Endothelial cell of umbilical vein (primary cell): ENCODE measurements around the gene TNPO3. TPM values are rescaled to one million over a fixed set of nuclear protein-coding genes. Genes with fewer than 3 reads are reported as not detected.

ENCODE experiments used
- BruUV-seq: library from RNA; stranded (reverse); fragments of 400-500 nt; replicated peaks from 2 replicates; lab custom pipeline; 2021; lab: Mats Ljungman, UMichigan
- CTCF ChIA-PET: fragments of 300-600, 350-600 bp; sonication (Branson Sonifier 250); formaldehyde crosslinking; loops from one replicate; lab custom pipeline; 2021; ENCODE audit warnings: antibody characterized with exemption, inconsistent platforms; lab: Charles Lee
- POLR2A ChIA-PET: fragments of 300-600, 350-600 bp; sonication (Branson Sonifier 250); formaldehyde crosslinking; loops from one replicate; lab custom pipeline; 2021; ENCODE audit warnings: antibody characterized with exemption, inconsistent platforms; lab: Charles Lee
- DNase-seq: peaks from one replicate; pipeline ENCODE4 v3.0.0-alpha.2; 2011; ENCODE audit warnings: low read depth, low spot score
- FAIRE-seq: peaks from 2 replicates; lab custom pipeline; 2011; peaks lifted over from hg19 to GRCh38; lab: Jason Lieb, UNC
- H2AFZ ChIP-seq: 2 replicates; pipeline ENCODE4 v1.6.0; 2012; ENCODE audit warnings: low read depth, low read length, control low read depth, inconsistent platforms
- H3K27ac ChIP-seq: 2 replicates; pipeline ENCODE4 v1.5.1; 2011; ENCODE audit warnings: low read depth, mild to moderate bottlenecking, control low read depth, low read length, moderate library complexity; ENCODE audit not compliant: insufficient read depth
- H3K27me3 ChIP-seq, 2 experiments: 2 replicates each; pipeline versions ENCODE4 v1.6.0 to v1.6.1; 2011; ENCODE audit warnings: low read length in 2 of 2, mixed read lengths in 1 of 2; ENCODE audit not compliant: control insufficient read depth in 2 of 2, insufficient read depth in 2 of 2
- H3K36me3 ChIP-seq, 2 experiments: 2 replicates in 1 of 2; 3 replicates in 1 of 2; pipeline ENCODE4 v1.5.1; 2011; ENCODE audit warnings: low read length in 2 of 2, mild to moderate bottlenecking in 1 of 2, moderate library complexity in 1 of 2; ENCODE audit not compliant: control insufficient read depth in 2 of 2, insufficient read depth in 2 of 2; ENCODE audit errors: extremely low read depth in 1 of 2
- H3K4me1 ChIP-seq: 3 replicates; pipeline ENCODE4 v1.5.1; 2011; ENCODE audit warnings: mild to moderate bottlenecking, low read length; ENCODE audit not compliant: control insufficient read depth, insufficient read depth; ENCODE audit errors: extremely low read depth
- H3K4me2 ChIP-seq: 2 replicates; pipeline ENCODE4 v1.6.1; 2011; ENCODE audit warnings: low read length, control low read depth, mixed read lengths; ENCODE audit not compliant: insufficient read depth
- H3K4me3 ChIP-seq, 3 experiments: fragments of 200-600 bp in 1 of 3; sonication (generic), shearing (Covaris generic) in 1 of 3; replicated peaks in 1 of 3; 2 replicates each; pipeline ENCODE4 v1.5.1; 2011 to 2016; ENCODE audit warnings: control low read depth in 3 of 3, low read length in 3 of 3, mild to moderate bottlenecking in 2 of 3, inconsistent platforms in 1 of 3, low read depth in 1 of 3, moderate library complexity in 1 of 3; ENCODE audit not compliant: insufficient read depth in 1 of 3
- H3K79me2 ChIP-seq: 2 replicates; pipeline ENCODE4 v1.6.0; 2012; ENCODE audit warnings: low read length, inconsistent platforms; ENCODE audit not compliant: control insufficient read depth, insufficient read depth
- H3K9ac ChIP-seq: replicated peaks from 2 replicates; pipeline ENCODE3; 2011; ENCODE audit warnings: low read length, control low read depth; ENCODE audit not compliant: insufficient read depth; ENCODE audit errors: extremely low read depth
- H3K9me1 ChIP-seq: replicated peaks from 3 replicates; pipeline ENCODE4 v1.6.0; 2011; ENCODE audit warnings: mild to moderate bottlenecking, low read length; ENCODE audit not compliant: control insufficient read depth, insufficient read depth; ENCODE audit errors: extremely low read depth
- H3K9me3 ChIP-seq: replicated peaks from 2 replicates; pipeline ENCODE4 v1.5.1; 2012; ENCODE audit warnings: low read length, inconsistent platforms; ENCODE audit not compliant: control insufficient read depth, insufficient read depth
- H4K20me1 ChIP-seq: replicated peaks from 2 replicates; pipeline ENCODE3; 2011; ENCODE audit warnings: mild to moderate bottlenecking, low read length; ENCODE audit not compliant: control insufficient read depth, insufficient read depth; ENCODE audit errors: extremely low read depth
- EZH2 ChIP-seq: IDR thresholded peaks from 2 replicates; pipeline ENCODE4 v1.6.1; 2012; ENCODE audit warnings: borderline replicate concordance, low read depth, mild to moderate bottlenecking, moderate library complexity, low read length, inconsistent platforms; ENCODE audit not compliant: severe bottlenecking
- FOS ChIP-seq: IDR thresholded peaks from 2 replicates; pipeline ENCODE4 v1.6.1; 2011; ENCODE audit warnings: mild to moderate bottlenecking, low read length, moderate library complexity, borderline replicate concordance; ENCODE audit not compliant: insufficient read depth
- GATA2 ChIP-seq: IDR thresholded peaks from 2 replicates; pipeline ENCODE4 v1.7.0; 2011; ENCODE audit warnings: low read depth, mild to moderate bottlenecking, moderate library complexity, mixed read lengths, low read length; ENCODE audit not compliant: insufficient read length, insufficient read depth
- JUN ChIP-seq: IDR thresholded peaks from 2 replicates; pipeline ENCODE4 v1.6.1; 2011; ENCODE audit warnings: borderline replicate concordance, low read depth; ENCODE audit not compliant: insufficient read length, insufficient read depth
- MAX ChIP-seq: IDR thresholded peaks from 2 replicates; pipeline ENCODE4 v1.6.1; 2011; ENCODE audit not compliant: insufficient read depth, insufficient read length
- MYC ChIP-seq: IDR thresholded peaks from one replicate; pipeline ENCODE4 v1.6.1; 2011; ENCODE audit warnings: mild to moderate bottlenecking, low read depth, low read length
- POLR2A ChIP-seq: IDR thresholded peaks from 2 replicates; pipeline ENCODE4 v1.6.1; 2012; ENCODE audit warnings: low read depth, mild to moderate bottlenecking, control low read depth, low read length
- POLR2AphosphoS5 ChIP-seq: IDR thresholded peaks from 2 replicates; pipeline ENCODE4 v1.6.1; 2012; ENCODE audit warnings: low read depth, mild to moderate bottlenecking, control low read depth, low read length, moderate library complexity; ENCODE audit not compliant: insufficient read depth
- dilution Hi-C: fragments of 300-500 bp; cut with MboI; formaldehyde crosslinking; loops from one replicate; pipeline ENCODE4 v1.15.0; 2019; ENCODE audit warnings: low sequenced_read_pairs; ENCODE audit not compliant: extremely low pct_ligation_motif_present
- intact Hi-C: fragments of 100-400 bp; cut with micrococcal nuclease; formaldehyde crosslinking; loops from one replicate; pipeline ENCODE4 v1.10.0; 2022
- polyA plus RNA-seq, 4 experiments: library from polyadenylated mRNA; depleted of rRNA in 3 of 4; stranded (reverse) in 3 of 4; unstranded in 1 of 4; fragments of >200 nt; gene quantifications; 2 replicates each; pipeline versions ENCODE4 v1.2.1 to v1.2.3, GENCODE V29; 2011 to 2012; ENCODE audit warnings: missing spikeins in 1 of 4
- total RNA-seq: library from RNA; stranded (reverse); gene quantifications from 2 replicates; pipeline ENCODE4 v1.2.3, GENCODE V29; 2021
- TF ChIP-seq, protein P1 (sequence below), 2 donors: IDR thresholded peaks; 1 replicate in 1 of 2; 2 replicates in 1 of 2; pipeline ENCODE4 v1.5.1; 2011; ENCODE audit warnings: low read length in 2 of 2, mild to moderate bottlenecking in 2 of 2, moderate library complexity in 2 of 2, control low read depth in 1 of 2, inconsistent platforms in 1 of 2, low read depth in 1 of 2; ENCODE audit not compliant: insufficient read depth in 1 of 2; ENCODE audit errors: extremely low read depth in 1 of 2

TNPO3 gene
- total and polyA plus RNA-seq, 2 donors (not counting 3 experiments of a cell fraction or from before 2014, with no cell fraction given), result 29.0 to 46.9 TPM

GRCh38 chr7:129091484-129092002 lies 36.6 kb upstream of the TNPO3 start:
- H3K4me2 ChIP-seq, result no peak overlapping the region
- FAIRE-seq, result peak; percentile 91
- peaks cover 6 to 8% of the 10 kb centered on the region in 2 experiments for H3K27me3 ChIP-seq
- CTCF ChIA-PET, result interaction anchor here (0.6 to 2.4 kb wide), 71 partner anchors 8 to 744 kb away, joined by 3 to 47 read pairs (median 5); partner anchors contain the start of genes ATP6V1F, KCP and TNPO3
- POLR2A ChIA-PET, result no interaction called here
- no peaks in the 10 kb centered on the region for H3K36me3 ChIP-seq
- dilution Hi-C loops, result no loop called here
- intact Hi-C loops, result loop anchor here (1.0 kb wide), 1 partner anchor 187 kb away; no protein-coding TSS in a partner anchor
- H3K9me3 ChIP-seq, result no peaks in the 10 kb centered on the region
- H3K79me2 ChIP-seq, result no peaks in the 10 kb centered on the region
- H3K9me1 ChIP-seq, result no peaks in the 10 kb centered on the region
- no peak for TF ChIP-seq EZH2
- TF ChIP-seq, protein P1, sequence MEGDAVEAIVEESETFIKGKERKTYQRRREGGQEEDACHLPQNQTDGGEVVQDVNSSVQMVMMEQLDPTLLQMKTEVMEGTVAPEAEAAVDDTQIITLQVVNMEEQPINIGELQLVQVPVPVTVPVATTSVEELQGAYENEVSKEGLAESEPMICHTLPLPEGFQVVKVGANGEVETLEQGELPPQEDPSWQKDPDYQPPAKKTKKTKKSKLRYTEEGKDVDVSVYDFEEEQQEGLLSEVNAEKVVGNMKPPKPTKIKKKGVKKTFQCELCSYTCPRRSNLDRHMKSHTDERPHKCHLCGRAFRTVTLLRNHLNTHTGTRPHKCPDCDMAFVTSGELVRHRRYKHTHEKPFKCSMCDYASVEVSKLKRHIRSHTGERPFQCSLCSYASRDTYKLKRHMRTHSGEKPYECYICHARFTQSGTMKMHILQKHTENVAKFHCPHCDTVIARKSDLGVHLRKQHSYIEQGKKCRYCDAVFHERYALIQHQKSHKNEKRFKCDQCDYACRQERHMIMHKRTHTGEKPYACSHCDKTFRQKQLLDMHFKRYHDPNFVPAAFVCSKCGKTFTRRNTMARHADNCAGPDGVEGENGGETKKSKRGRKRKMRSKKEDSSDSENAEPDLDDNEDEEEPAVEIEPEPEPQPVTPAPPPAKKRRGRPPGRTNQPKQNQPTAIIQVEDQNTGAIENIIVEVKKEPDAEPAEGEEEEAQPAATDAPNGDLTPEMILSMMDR (IDR thresholded peaks at IDR 0.05; ENCODE audit: extremely low read depth in 1 of 2, insufficient read depth in 1 of 2, low read depth in 1 of 2, low read length in 2 of 2), result peak; percentile 97 to 98
- no peaks in the 10 kb centered on the region for H3K4me1 ChIP-seq
- H3K4me3 ChIP-seq, result no peak overlapping the region
- no TSS peak for BruUV-seq
- no peak overlapping the region for H3K27ac ChIP-seq
- no peaks in the 10 kb centered on the region for H4K20me1 ChIP-seq
- DNase-seq, result peak; percentile 80
- no peak overlapping the region for H2AFZ ChIP-seq
- H3K9ac ChIP-seq, result no peak overlapping the region

DNA sequence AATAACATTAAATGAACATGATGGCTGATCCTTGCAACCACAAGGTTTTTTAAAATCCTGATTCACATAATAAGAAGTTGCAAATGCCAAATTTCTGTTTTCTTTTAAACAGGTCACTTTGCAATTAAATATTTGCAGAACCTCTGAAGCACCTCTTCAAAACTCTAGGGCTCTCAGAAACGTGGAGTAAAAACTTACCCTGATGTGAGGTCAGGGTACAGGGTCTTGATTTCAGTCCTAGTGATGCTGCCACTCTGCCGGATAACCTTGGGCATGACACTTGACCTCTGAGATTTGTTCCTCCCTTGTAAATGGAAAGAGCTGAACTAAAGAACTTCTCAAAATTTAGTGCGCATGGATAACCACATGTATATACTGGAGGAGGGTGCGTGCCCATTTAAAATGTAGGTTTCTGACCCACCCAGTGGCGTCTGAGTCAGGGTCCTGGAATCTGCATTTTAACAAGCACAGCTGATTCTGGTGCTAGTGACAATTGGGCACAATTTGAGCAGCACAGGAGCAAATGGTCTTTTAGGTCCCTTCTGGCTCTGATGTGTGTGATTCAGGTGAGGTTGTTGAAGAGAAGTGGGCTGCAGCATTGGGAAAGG lies 35.5 kb upstream of the TNPO3 start:
- Histone ChIP-seq H4K20me1 (no peaks in the 10 kb centered on the region), H3K4me3 (no peak overlapping the region), H2AFZ (no peak overlapping the region), H3K9me3 (no peaks in the 10 kb centered on the region), H3K79me2 (no peaks in the 10 kb centered on the region), H3K36me3 (no peaks in the 10 kb centered on the region), H3K9ac (no peak overlapping the region), H3K27ac (no peak overlapping the region), H3K4me2 (no peak overlapping the region), H3K27me3 (peaks cover 6 to 8% of the 10 kb centered on the region in 2 experiments), H3K9me1 (no peaks in the 10 kb centered on the region), H3K4me1 (no peaks in the 10 kb centered on the region)
- dilution Hi-C loops (no loop called here), intact Hi-C loops (no loop called here)
- no peak for TF ChIP-seq MAX
- no peak for TF ChIP-seq GATA2
- TF ChIP-seq JUN, result no peak
- no peak for TF ChIP-seq MYC
- TF ChIP-seq, protein P1 (IDR thresholded peaks at IDR 0.05; ENCODE audit: extremely low read depth in 1 of 2, insufficient read depth in 1 of 2, low read depth in 1 of 2, low read length in 2 of 2), result no peak
- no peak for TF ChIP-seq EZH2
- no peak for TF ChIP-seq POLR2A
- TF ChIP-seq FOS, result no peak
- no peak for TF ChIP-seq POLR2AphosphoS5
- CTCF ChIA-PET, result interaction anchor here (1.0 to 2.4 kb wide), 16 partner anchors 10 to 230 kb away, joined by 3 to 47 read pairs (median 6); partner anchors contain the start of genes KCP and TNPO3
- no peak for DNase-seq
- BruUV-seq, result no TSS peak
- POLR2A ChIA-PET, result no interaction called here
- FAIRE-seq, result no peak
